NB4 (cell line): ENCODE results near the gene TFF1.

Experiments used
- CTCF ChIP-seq: IDR thresholded peaks from one replicate; pipeline ENCODE4 v1.5.1; 2012; ENCODE audit warnings: low read depth, low read length
- MAX ChIP-seq: IDR thresholded peaks from 2 replicates; pipeline ENCODE4 v1.6.1; 2011; ENCODE audit warnings: low read depth, low read length
- MYC ChIP-seq: IDR thresholded peaks from 2 replicates; pipeline ENCODE4 v1.6.1; 2011; ENCODE audit warnings: low read depth, low read length
- POLR2A ChIP-seq: IDR thresholded peaks from 2 replicates; pipeline ENCODE4 v1.6.1; 2011; ENCODE audit warnings: mild to moderate bottlenecking; ENCODE audit not compliant: insufficient read length; ENCODE audit errors: extremely low read depth

GRCh38 chr21:42370894-42371654 is 4.7 kb upstream of the TFF1 start:
- TF ChIP-seq MAX (no peak), POLR2A (no peak), CTCF (no peak), MYC (no peak)
